Measurements from ENCODE around the gene SBF2. TPM values are rescaled to one million over a fixed set of nuclear protein-coding genes. Genes with fewer than 3 reads are reported as not detected.
A peak's percentile ranks its signal among the peaks of the same experiment; 100 is the strongest.

Gene SBF2
- total RNA-seq, 4 donors from 2014 or later: 67.5 to 92.9 (median 71.6) TPM

DNA sequence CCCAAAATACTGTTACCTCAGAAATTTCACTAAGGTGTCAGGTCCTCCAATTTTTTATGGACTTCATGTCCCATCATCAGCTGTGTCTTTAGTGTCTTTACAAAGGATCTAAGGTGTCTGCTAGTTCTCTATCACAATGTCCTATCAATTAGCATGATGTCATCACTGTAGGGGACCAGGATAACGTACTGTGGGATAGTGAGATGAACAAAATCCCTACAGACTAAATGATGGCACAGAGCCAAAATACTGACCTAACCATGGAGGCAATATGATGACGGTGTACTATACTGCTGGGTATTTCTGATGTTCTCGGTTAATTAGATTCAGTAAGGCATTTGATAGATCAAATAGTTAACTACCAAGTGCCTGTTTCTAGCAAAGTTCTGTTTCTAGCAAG is 82.5 kb downstream of the SBF2 start:
- Histone ChIP-seq H3K4me1 (no peaks in the 10 kb centered on the region), H3K27ac (no peak overlapping the region), H3K36me3 (no peaks in the 10 kb centered on the region), H3K27me3 (no peaks in the 10 kb centered on the region), H3K4me3 (replicated peaks in 1 of 3) (no peak overlapping the region), H3K9me3 (no peaks in the 10 kb centered on the region)
- DNase-seq: no peak
- intact Hi-C loops (cut with DNase I): loop anchor here (5.0 kb wide), 1 partner anchor 96 kb away; the partner anchor contains the start of gene ADM
- WGBS, 2 donors: 89 to 94% methylated on average over 3 of the region's 3 CpGs
- TF ChIP-seq, protein P1, sequence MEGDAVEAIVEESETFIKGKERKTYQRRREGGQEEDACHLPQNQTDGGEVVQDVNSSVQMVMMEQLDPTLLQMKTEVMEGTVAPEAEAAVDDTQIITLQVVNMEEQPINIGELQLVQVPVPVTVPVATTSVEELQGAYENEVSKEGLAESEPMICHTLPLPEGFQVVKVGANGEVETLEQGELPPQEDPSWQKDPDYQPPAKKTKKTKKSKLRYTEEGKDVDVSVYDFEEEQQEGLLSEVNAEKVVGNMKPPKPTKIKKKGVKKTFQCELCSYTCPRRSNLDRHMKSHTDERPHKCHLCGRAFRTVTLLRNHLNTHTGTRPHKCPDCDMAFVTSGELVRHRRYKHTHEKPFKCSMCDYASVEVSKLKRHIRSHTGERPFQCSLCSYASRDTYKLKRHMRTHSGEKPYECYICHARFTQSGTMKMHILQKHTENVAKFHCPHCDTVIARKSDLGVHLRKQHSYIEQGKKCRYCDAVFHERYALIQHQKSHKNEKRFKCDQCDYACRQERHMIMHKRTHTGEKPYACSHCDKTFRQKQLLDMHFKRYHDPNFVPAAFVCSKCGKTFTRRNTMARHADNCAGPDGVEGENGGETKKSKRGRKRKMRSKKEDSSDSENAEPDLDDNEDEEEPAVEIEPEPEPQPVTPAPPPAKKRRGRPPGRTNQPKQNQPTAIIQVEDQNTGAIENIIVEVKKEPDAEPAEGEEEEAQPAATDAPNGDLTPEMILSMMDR (IDR thresholded peaks at IDR 0.05): no peak
- no peak for TF ChIP-seq POLR2A (IDR thresholded peaks at IDR 0.05)

DNA sequence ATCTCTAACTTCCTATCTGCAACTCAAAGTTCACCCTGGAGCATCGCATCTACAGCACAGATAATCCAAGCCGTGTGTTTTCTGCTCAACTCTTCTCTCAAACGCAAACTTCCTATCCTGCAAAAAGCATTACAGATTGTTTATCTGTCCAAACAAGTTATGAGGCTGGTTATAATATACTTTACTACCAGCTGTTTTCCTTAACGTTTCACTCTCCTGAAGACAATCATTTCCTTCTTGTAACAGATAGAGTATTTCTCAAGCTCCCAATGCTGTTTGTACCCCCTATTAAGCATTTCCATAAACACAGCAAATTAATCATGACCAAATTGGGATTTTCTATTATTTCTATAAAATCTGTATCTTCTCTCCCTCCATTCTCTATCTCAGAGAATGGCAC is 84.7 kb downstream of the SBF2 start:
- no peak for DNase-seq
- 94 to 95% methylated on average over 4 of the region's 4 CpGs for WGBS, 2 donors
- H3K36me3 ChIP-seq: no peaks in the 10 kb centered on the region
- no peak for TF ChIP-seq POLR2A (IDR thresholded peaks at IDR 0.05)
- TF ChIP-seq, protein P1 (IDR thresholded peaks at IDR 0.05): no peak
- no peaks in the 10 kb centered on the region for H3K27me3 ChIP-seq
- H3K9me3 ChIP-seq: no peaks in the 10 kb centered on the region
- no peak overlapping the region for H3K27ac ChIP-seq
- intact Hi-C loops (cut with DNase I): no loop called here
- H3K4me1 ChIP-seq: no peaks in the 10 kb centered on the region
- H3K4me3 ChIP-seq (replicated peaks in 1 of 3): no peak overlapping the region

DNA sequence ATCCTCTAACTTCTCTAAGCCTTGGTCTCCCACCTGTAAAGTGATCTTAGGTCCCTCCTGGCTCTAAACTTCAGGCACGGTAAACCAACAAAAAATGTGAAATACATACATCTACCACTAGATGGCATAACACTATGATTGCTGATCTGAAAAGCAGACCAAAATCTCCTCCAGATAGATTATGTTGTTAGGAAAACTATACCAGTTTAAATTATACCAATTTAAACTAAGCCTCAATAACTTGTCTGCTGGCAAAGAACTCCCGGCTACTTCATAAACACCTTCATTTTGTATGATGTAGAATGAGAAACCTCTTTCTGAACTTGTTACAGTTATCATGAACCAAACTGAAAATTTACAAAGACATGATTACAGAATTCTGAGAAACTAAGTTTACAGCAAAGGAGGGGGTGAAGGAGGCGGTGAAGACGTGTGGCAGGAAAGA is 85.9 kb downstream of the SBF2 start:
- H3K36me3 ChIP-seq: no peaks in the 10 kb centered on the region
- intact Hi-C loops (cut with DNase I): no loop called here
- no peak overlapping the region for H3K27ac ChIP-seq
- H3K27me3 ChIP-seq: no peaks in the 10 kb centered on the region
- no peak overlapping the region for H3K4me3 ChIP-seq (replicated peaks in 1 of 3)
- no peaks in the 10 kb centered on the region for H3K9me3 ChIP-seq
- no peak for TF ChIP-seq POLR2A (IDR thresholded peaks at IDR 0.05)
- TF ChIP-seq, protein P1 (IDR thresholded peaks at IDR 0.05): peak; percentile 44 to 74 (median 64)
- no peak for DNase-seq
- WGBS, 2 donors: 22 to 32% methylated on average over 4 of the region's 4 CpGs
- H3K4me1 ChIP-seq: no peaks in the 10 kb centered on the region

DNA sequence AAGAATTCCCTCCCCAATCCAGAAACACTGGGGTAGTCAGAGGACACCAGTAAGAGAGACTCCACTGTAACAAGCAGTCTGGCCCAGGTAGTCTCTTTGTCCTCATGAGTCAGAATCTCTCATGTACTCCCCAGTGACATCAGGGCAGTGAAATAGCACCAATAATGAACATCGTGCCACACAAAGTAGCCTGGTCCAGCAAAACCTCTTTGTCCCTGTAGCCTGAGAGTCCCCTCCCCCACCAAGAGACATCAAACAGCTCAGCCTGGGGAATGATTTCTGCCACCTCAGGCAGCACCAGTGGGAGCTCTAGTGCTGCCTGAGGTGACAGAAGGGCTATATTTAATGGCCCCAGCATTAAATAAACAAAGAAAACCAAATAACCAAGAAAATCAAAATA is 88.1 kb downstream of the SBF2 start:
- intact Hi-C loops (cut with DNase I): no loop called here
- Histone ChIP-seq H3K9me3 (no peaks in the 10 kb centered on the region), H3K36me3 (no peaks in the 10 kb centered on the region), H3K27me3 (no peaks in the 10 kb centered on the region), H3K27ac (no peak overlapping the region), H3K4me1 (no peaks in the 10 kb centered on the region), H3K4me3 (replicated peaks in 1 of 3) (no peak overlapping the region)
- WGBS, 2 donors: 55 to 85% methylated on average over 1 of the region's 1 CpG
- TF ChIP-seq, protein P1 (IDR thresholded peaks at IDR 0.05): no peak
- TF ChIP-seq POLR2A (IDR thresholded peaks at IDR 0.05): no peak
- no peak for DNase-seq

DNA sequence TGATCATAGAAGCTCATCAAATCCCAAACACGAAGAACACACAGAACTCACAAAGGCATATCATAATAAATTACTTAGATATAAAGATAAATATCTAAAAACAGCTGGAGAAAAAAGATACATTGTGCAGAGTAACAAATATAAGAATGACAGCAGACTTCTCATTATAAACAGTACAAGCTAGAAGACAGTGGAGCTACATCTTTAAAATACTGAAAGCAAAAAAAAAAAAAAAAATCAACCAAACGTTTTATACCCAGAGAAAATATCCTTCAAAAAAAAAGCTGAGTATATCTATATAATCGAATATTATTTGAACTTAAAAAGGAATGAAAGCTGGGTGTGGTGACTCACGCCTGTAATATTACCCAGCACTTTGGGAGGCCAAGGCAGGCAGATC is 90.0 kb downstream of the SBF2 start:
- DNase-seq: no peak
- Histone ChIP-seq H3K36me3 (no peaks in the 10 kb centered on the region), H3K27ac (no peak overlapping the region), H3K27me3 (no peaks in the 10 kb centered on the region), H3K9me3 (no peaks in the 10 kb centered on the region), H3K4me3 (replicated peaks in 1 of 3) (no peak overlapping the region), H3K4me1 (no peaks in the 10 kb centered on the region)
- TF ChIP-seq POLR2A (IDR thresholded peaks at IDR 0.05): no peak
- TF ChIP-seq, protein P1 (IDR thresholded peaks at IDR 0.05): no peak
- 93% methylated on average over 4 of the region's 4 CpGs for WGBS, 2 donors
- intact Hi-C loops (cut with DNase I): no loop called here
